NAMALWA (cell line): ENCODE results near the gene RFX5.
A peak's percentile ranks its signal among the peaks of the same experiment; 100 is the strongest.

Experiments used
- DNase-seq: peaks from one replicate; pipeline ENCODE4 v3.0.0-alpha.2; 2015; ENCODE audit warnings: low spot score

The RFX5 gene

GRCh38 chr1:151325231-151325630 lies 21.8 kb downstream of the RFX5 start:
- DNase-seq, result no peak

GRCh38 chr1:151324390-151324930 lies 22.6 kb downstream of the RFX5 start:
- no peak for DNase-seq

GRCh38 chr1:151318975-151319374 lies 28.1 kb downstream of the RFX5 start:
- DNase-seq, result no peak

DNA sequence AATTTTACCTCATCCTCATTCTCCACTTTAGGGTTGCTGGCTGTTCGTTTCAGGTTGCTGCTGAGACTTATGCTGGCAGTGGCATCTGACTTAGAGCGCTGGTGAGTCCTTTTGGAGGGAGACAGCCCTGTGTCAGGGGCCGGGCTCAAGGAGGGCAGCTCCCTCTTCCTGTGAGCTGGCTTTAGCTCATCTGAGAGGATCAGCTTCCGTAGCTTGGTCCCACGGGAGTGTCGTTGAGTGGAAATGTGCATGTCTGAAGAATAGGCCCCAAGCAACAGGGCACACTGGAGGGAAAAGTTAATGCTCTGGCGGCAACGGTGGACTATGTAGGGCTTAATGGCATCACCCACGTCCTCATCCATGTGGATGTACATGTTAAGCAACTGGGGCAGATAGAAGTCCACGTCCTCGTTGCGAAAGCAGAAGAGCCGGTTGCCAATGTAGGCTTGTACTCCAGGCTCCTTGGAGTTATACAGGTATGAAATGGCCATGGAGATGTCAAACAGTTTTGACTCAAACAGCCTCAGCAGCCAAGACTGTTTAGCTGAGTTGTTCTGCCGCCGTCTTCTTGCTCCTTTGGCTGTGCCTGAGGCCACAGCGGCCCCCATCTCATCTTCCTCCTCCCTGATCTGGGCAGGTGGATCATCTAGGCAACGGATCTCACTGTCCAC lies 31.4 kb downstream of the RFX5 start:
- DNase-seq, result no peak

DNA sequence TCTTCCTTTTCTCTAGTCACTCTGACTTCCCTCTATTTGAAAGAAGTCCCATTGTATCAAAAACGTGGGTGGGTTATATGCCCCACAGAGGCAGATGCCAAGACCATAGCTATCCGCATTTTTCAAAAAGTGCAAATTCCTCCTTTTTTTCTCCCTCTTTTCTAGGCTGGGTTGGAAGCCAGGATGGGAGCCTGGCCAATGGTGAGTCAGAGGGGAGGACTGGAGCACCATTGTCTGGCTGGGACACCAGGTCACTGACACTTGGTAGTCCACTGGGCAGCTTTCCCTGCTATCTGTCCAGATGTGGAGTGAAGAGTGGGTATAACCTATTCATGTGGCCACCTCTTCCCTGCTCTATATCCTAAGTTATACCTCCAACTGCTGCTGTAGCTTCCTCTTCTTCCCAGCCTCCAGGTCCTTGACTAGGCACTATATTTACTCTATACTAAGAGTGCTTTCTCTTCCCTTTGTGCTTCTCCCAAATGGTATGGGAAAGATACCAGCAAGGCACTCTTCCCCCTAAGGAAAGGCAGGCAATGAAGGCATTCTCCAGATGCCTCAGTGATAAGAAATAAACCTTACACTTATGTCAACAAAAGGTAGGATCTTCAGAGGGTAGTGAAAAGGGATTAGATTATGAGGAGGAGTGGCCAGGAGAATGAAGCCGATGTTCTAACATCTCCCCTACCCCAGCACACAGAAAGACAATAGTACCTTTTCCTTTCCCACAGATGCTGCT lies 32.7 kb downstream of the RFX5 start:
- no peak for DNase-seq

GRCh38 chr1:151313501-151313900 lies 33.6 kb downstream of the RFX5 start:
- DNase-seq, result no peak

DNA sequence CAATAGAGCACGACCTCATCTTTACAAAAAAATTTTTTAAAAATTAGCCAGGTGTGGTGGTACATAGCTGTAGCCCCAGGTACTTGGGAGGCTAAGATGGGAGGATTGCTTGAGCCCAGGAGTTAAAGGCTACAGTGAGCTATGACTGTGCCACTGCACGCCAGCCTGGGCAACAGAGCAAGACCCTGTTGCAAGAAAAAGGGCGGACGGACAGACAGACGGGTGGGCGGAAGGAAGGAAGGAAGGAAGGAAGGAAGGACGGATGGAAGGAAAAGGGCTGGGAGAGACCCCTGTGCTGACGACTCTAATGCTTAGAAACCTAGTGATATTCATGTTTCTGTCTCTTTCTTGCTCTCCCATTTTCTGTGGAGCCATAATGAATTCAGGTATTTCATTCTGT lies 34.2 kb downstream of the RFX5 start:
- no peak for DNase-seq

DNA sequence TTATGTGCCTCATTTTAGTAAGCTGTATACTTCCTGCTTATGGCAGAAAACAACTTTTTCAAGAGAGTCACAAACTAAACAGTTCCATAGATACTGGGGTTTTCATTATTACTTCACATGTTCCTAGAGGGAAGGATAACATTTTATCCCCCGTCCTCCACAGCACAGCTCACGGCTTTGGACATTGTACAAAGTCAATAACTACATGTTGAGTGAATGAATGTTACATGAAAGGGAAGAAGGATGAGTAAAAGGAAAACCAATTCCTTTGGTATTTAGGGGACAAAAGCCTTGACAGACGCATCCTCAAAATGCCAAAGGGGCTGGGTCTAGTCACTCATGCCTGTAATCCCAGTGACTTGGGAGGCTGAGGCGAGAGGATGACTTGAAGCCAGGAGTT lies 34.6 kb downstream of the RFX5 start:
- DNase-seq, result no peak

- DNase-seq, result no peak
Observed at GRCh38 chr1:151311589-151312331, 35.3 kb downstream of the RFX5 start.

DNA sequence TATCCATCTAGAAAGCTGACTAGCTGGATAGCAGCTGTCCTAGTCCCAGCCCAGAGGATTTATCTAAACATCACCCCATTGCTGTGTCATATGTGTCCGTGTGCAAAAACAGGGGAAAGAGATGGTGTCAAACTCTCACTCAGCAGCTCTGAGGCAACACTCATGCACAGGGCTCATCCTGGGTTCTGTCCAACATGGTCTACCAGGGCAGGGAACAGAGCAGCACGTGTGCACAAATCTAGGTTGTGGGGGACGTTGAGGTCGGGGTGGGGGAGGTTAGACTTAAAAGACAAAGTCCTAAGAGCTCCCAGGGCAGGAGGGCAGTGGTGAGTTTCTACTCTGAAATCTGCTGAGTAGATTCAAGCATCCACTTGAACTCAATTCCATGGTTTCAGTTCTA lies 36.0 kb downstream of the RFX5 start:
- no peak for DNase-seq

DNA sequence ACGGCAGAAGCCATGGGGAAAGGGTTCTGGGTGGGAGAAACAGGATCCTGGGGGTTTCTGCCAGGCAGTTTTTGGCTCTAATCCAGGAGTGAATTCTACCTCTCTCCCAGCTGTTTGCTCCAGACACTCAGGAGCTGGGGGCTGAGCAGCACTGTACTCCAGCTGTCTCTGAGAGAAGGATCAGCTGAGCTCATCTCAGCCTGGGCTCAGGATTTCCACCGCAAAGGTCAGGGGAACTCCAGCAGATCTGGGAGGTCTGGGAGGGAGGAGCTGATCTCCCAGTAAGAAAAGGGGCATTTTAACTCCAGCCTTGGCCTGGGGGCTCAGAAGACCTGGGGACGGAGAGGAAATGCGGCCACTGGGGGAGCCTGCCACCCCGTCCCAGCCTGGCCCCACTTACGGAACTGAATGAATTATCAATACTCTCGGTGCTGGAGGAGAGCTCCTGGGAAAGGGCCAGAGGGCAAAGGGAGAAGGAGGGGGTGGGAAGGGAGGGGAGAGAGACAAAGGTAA lies 37.2 kb downstream of the RFX5 start:
- no peak for DNase-seq

DNA sequence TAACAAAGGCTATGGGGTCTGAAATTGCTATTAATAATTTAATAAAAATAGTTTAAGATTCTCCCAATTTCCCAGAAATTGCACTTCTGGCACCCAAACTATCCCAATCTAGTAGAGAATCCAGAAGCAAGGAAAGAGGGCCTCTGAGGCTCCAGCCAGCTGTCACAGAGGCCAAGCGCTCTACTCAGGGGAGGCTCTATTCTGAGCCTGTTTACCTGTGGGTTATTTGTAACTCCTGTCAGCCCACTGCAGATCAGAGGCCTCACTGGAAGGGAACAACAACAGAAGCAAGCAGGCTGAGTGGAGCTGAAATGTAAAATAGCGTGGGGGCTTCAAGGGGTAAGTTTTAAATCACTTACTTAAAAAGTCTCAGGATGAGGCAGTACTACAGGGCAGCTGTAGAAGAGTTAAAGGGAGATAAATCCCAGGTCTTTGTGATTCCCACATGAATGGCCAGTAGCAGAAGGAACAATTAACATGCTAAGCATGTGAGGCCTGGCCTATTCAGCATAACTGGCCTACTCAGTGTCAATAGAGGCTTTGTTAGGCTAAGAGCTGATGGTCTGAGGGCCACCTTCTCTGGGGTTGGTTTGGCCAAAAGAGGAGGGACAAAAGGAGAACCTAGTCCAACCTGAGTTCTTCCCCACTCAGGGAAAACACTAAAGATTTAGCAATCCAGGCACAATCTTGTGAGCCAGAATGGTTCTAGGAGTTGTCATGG lies 52.1 kb downstream of the RFX5 start:
- no peak for DNase-seq

- no peak for DNase-seq
Observed at GRCh38 chr1:151293093-151293492, 54.0 kb downstream of the RFX5 start.

DNA sequence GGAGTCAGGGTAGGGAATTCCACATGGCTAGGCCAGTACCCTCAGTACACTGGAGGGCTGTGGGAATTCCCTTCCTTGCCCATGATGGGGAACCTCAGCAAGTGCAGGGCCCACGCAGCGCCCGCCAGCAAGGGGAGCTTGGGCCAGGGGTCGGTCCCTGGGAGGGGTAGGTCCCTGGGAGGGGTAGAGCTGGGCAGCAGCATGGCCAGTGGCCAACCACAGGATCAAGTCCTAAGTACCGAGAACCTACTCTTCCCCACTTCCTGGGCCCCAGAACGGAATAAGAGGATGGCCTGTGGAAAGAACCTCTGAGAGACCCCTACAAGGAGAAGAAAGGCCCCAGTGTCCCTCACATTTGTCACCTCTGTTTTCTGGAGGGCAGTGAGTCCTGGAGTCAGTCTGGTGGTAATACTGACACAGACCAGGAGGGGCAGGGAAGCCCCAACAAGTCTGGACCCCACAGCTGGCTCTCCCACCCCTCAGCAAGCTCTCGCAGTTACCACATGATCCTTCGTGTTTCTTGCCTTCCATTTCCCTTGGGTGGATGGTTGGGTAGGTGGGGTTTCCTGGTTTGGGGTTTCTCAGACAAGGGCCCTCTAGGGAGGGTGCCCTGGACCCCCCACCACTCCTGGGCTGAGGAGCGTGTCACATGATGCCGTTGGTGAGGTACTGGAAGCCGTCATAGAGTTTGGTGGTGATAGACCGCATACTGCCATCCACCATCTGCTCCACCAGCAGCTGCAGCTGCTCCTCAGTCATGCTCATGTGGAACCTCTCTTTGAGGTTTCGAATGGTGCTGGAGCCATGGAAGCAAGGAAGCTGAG lies 54.6 kb downstream of the RFX5 start:
- peak; percentile 56 for DNase-seq

GRCh38 chr1:151290709-151291303 lies 56.2 kb downstream of the RFX5 start:
- no peak for DNase-seq
